RWPE2 (cell line): ENCODE measurements around the gene THOC3.
"Not testable (repeated sequence)": the region's sequence is repeated elsewhere in the genome, so short reads cannot be mapped to it uniquely, and the experiment has no call there.

Experiments
- ATAC-seq: fragments of 200-7000 bp; cut with Tn5 transposase; 3 replicates; pipeline ENCODE4 v1.9.1; 2021; ENCODE audit warnings: low read depth
- DNase-seq: peaks from one replicate; pipeline ENCODE4 v3.0.0-alpha.2; 2020; ENCODE audit warnings: low spot score
- H3K27ac ChIP-seq: fragments of 450-650 bp; 2 replicates; pipeline ENCODE4 v1.5.1; 2017; ENCODE audit warnings: mild to moderate bottlenecking; ENCODE audit not compliant: poor library complexity, severe bottlenecking
- H3K27me3 ChIP-seq: fragments of 250-450 bp; sonication (Bioruptor Pico); 2 replicates; pipeline ENCODE4 v1.5.1; 2021; ENCODE audit warnings: mild to moderate bottlenecking, moderate library complexity; ENCODE audit not compliant: insufficient read depth, poor library complexity, severe bottlenecking
- H3K36me3 ChIP-seq: fragments of 250-450 bp; sonication (Bioruptor Pico); 2 replicates; pipeline ENCODE4 v1.5.1; 2020; ENCODE audit warnings: low read depth, mild to moderate bottlenecking, moderate library complexity
- H3K4me1 ChIP-seq: fragments of 250-450 bp; sonication (Bioruptor Pico); 2 replicates; pipeline ENCODE4 v1.5.1; 2021; ENCODE audit warnings: mild to moderate bottlenecking, moderate library complexity; ENCODE audit not compliant: insufficient read depth, poor library complexity, severe bottlenecking
- H3K4me3 ChIP-seq: fragments of 250-450 bp; sonication (Bioruptor Pico); 2 replicates; pipeline ENCODE4 v1.5.1; 2021; ENCODE audit warnings: mild to moderate bottlenecking, moderate library complexity; ENCODE audit not compliant: severe bottlenecking
- H3K9me3 ChIP-seq: fragments of 250-450 bp; sonication (Bioruptor Pico); 2 replicates; pipeline ENCODE4 v1.5.1; 2021; ENCODE audit warnings: mild to moderate bottlenecking, moderate library complexity; ENCODE audit not compliant: severe bottlenecking
- TF ChIP-seq, protein P1 (sequence below): fragments of 450-650 bp; IDR thresholded peaks from one replicate; pipeline ENCODE4 v1.5.1; 2017; ENCODE audit warnings: mild to moderate bottlenecking, moderate library complexity; ENCODE audit not compliant: poor library complexity, severe bottlenecking

Gene THOC3

DNA sequence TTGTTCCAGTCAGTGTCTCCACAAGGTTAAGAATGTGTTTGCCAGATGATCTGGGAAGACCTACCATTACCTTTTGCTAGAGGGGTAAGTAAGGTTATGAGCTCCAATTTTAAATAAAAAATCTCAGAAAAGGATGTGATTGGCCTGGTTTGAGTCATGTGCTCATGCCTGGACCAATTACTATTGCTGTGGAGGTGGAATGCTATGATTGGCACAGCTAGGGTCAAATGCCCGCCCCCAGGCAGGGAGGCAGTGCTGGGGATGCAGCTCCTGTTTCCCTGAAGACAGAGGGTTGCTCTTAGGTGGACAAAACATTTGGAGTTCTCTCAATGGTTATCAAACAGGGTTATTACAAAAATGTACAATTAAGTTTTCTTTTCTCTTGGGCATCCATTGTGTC is 29.6 kb downstream of the THOC3 start:
- not testable (repeated sequence) for H3K27me3 ChIP-seq, H3K4me1 ChIP-seq, H3K36me3 ChIP-seq, ATAC-seq, H3K9me3 ChIP-seq, DNase-seq, H3K27ac ChIP-seq, H3K4me3 ChIP-seq

DNA sequence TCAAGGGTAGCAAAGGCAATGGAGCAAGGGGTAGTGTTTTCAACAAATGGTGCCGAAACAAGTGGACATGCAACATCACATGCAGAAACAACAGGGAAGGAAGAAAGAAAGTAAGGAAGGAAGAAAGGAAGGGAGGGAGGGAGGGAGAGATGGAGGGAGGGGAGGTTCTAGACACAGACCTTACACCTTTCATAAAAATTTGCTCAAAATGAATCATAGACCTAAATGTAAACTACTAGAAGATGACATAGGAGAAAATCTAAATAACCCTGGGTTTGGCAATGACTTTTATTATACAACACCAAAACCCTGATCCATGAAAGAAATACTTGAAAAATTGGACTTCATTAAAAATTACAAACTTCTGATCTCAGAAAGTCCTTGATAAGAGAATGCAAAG is 39.4 kb downstream of the THOC3 start:
- not testable (repeated sequence) for H3K36me3 ChIP-seq, H3K4me3 ChIP-seq, H3K4me1 ChIP-seq, H3K27ac ChIP-seq, ATAC-seq, H3K27me3 ChIP-seq, H3K9me3 ChIP-seq, DNase-seq

DNA sequence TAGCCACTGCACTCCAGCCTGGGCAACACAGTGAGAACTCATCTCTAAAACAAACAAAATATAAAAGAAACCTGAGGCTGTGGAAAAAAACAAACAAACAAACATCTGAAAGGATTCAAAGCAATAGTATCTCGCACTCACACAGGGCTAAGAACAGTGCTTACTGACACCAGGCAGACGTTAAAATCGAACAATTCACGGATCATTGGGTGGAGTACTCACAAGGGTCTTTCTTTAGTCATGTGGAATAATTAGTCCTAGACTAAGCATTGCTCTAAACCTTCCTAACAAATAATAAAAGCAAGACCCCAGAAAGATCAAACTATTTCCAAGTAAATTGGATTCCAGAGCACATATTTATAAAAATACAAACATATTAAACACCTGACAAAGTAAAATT is 43.0 kb downstream of the THOC3 start:
- H3K4me3 ChIP-seq, H3K9me3 ChIP-seq, H3K27ac ChIP-seq, ATAC-seq, H3K4me1 ChIP-seq, DNase-seq, H3K27me3 ChIP-seq, H3K36me3 ChIP-seq: not testable (repeated sequence)

DNA sequence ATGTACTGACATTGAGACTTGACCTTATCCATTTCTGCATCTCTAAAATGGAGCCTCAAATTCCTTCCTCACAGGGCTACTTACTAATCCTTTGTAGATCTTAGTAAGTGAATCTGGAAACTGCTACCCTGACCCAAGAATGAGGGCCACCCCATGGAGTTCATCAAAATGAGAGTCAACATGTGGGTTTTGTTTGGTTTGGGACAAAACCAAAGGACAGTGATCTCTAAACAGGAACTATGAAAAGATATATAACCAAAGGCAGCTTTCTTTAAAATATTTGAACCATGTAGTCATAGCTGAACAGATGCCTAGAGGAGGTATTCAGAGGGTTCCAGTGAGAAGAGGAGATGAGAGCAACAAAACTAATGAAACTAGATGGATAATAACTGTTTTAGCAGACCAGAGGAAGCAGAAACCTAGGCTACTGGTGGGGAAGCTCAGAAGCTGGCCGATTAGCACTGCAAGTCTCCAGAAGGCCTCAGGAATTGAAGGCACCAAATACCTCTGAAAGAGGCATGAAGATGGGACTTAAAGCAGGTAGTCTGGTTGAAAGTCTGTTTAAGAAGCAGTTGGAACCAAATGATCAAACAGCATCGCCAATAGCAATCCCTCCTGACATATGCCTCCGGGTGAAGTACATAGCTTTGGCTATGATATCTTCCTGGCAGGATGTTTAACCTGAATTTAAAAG is 45.8 kb downstream of the THOC3 start:
- ATAC-seq, result peak; percentile 64
- H3K9me3 ChIP-seq, result no peaks in the 10 kb centered on the region
- peak overlapping the region; percentile 19 for H3K27ac ChIP-seq
- no peaks in the 10 kb centered on the region for H3K27me3 ChIP-seq
- no peaks in the 10 kb centered on the region for H3K36me3 ChIP-seq
- peaks cover 12% of the 10 kb centered on the region for H3K4me1 ChIP-seq
- TF ChIP-seq, protein P1, sequence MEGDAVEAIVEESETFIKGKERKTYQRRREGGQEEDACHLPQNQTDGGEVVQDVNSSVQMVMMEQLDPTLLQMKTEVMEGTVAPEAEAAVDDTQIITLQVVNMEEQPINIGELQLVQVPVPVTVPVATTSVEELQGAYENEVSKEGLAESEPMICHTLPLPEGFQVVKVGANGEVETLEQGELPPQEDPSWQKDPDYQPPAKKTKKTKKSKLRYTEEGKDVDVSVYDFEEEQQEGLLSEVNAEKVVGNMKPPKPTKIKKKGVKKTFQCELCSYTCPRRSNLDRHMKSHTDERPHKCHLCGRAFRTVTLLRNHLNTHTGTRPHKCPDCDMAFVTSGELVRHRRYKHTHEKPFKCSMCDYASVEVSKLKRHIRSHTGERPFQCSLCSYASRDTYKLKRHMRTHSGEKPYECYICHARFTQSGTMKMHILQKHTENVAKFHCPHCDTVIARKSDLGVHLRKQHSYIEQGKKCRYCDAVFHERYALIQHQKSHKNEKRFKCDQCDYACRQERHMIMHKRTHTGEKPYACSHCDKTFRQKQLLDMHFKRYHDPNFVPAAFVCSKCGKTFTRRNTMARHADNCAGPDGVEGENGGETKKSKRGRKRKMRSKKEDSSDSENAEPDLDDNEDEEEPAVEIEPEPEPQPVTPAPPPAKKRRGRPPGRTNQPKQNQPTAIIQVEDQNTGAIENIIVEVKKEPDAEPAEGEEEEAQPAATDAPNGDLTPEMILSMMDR, result no peak
- no peak for DNase-seq
- H3K4me3 ChIP-seq, result no peak overlapping the region

DNA sequence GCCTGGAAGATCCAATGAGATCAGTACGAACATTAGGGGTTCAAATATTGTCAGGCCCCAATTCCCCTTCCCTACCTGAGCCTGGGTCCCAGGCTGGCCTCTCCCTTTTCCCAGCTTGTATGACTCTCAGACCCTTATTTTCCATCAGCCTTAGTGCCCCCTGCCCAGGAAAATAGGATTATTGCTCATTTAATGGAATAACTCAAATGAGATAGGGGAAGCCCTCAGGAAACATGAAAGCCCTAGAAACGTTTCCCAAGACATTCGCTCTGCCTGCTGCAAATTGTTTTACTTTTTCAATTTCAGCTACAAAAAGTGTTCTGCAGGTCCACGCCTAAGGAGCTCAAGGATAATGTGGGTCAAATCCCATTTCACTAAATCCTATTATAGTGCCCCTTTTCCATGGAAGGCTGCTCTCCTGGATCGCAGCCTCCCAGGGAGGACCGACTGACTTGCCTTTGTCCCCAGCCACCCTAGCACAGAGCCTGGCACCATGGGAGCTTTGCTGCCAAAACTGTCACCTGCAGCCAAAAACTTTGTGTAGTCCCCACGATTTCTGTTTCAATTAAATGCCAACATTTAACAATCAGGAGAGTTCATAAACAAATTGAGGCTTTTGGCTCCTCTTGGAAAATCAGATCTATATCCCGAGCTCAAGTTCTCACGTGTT is 46.9 kb downstream of the THOC3 start:
- Histone ChIP-seq H3K27ac (no peak overlapping the region), H3K9me3 (no peaks in the 10 kb centered on the region), H3K36me3 (no peaks in the 10 kb centered on the region), H3K27me3 (no peaks in the 10 kb centered on the region), H3K4me1 (peaks cover 12% of the 10 kb centered on the region), H3K4me3 (no peak overlapping the region)
- ATAC-seq (no peak), DNase-seq (no peak)
- TF ChIP-seq, protein P1, result no peak

DNA sequence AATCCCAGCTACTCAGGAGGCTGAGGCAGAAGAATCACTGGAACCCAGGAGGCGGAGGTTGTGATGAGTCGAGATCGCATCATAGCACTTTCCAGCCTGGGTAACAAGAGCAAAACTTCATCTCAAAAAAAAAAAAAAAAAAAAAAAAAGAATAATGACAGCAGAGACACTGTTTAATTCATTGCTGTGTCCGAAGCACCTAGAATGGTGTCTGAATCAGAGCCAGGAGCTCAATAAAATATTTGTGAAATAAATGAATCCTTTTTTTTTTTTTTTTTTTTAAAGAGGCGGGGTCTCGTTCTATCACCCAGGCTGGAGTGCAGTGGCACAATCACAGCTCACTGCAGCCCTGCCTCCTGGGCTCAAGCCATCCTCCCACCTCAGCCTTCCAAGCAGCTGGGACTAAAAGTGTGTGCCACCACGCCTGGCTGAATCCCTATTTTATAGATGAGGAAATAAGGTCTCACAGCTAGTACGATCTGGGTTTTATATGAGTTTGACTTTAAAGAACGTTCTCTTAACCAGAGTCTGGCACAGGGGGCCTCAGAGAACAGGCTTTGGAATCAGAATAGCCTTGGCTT is 47.8 kb downstream of the THOC3 start:
- Histone ChIP-seq H3K4me3 (no peak overlapping the region), H3K36me3 (no peaks in the 10 kb centered on the region), H3K27ac (no peak overlapping the region), H3K4me1 (peaks cover 12% of the 10 kb centered on the region), H3K9me3 (no peaks in the 10 kb centered on the region), H3K27me3 (no peaks in the 10 kb centered on the region)
- no peak for DNase-seq
- ATAC-seq, result peak; percentile 64
- TF ChIP-seq, protein P1, result no peak

DNA sequence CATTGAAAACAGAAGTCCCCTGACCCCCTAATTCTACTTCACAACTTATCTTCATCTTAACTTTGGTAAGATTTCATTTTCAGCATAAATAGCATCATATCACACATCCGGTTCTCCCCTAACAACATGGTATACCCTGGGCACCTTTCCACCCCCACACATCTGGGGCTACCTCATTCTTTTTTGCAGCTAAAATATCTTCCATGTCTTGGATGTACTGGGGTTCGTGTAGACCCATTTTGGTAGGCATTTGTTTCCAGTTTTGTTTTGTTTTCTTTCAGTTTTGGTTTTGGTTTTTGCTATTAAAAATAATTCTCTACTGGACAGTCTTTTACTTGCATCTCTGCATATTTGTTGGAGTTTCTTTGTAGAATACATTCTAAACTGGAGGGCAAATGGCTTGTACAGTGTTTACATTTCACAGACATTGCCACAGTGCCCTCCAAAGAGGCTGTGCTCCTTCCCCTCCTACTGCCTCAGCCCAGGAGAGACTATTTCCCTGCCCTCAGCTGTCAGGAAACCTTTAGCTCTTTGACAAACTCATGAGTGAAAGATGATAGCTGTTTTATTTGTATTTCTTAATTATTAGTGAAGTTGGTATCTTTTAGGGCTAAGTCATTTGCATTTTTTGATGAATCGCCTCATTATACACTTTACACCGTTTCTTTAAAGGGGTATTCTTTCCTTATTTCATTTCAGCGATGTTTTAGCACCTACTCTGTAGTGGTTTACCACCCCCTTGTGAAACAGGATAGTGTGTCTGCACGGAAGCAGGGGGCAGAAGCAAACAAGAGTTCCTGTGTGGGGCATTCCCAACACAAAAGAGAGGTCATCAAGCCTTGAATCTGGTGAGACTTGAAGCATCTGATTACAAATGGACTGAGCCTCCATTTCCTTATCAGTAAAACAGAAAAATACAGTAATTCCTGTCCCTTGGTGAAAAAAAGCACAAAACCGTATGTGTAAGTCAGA is 52.8 kb downstream of the THOC3 start:
- ATAC-seq, H3K9me3 ChIP-seq, H3K4me1 ChIP-seq, H3K36me3 ChIP-seq, DNase-seq, H3K4me3 ChIP-seq, H3K27me3 ChIP-seq, H3K27ac ChIP-seq: not testable (repeated sequence)
